PC-9 (cell line): ENCODE data around the gene UXS1. TPM values are rescaled to one million over a fixed set of nuclear protein-coding genes. Genes with fewer than 3 reads are reported as not detected.

Experiments
- BruUV-seq: library from RNA; stranded (reverse); fragments of 400-500 nt; replicated peaks from 2 replicates; lab custom pipeline; 2021; lab: Mats Ljungman, UMichigan
- CTCF ChIA-PET: fragments of 300-600 bp; sonication (Branson Sonifier 250); formaldehyde crosslinking; loops from one replicate; lab custom pipeline; 2022; ENCODE audit warnings: antibody characterized with exemption; lab: Charles Lee
- POLR2A ChIA-PET: fragments of 300-600 bp; sonication (Branson Sonifier 250); formaldehyde crosslinking; loops from one replicate; lab custom pipeline; 2022; ENCODE audit warnings: antibody characterized with exemption; ENCODE audit not compliant: unreplicated experiment; lab: Charles Lee
- DNase-seq, 2 experiments: peaks; one replicate each; pipeline versions ENCODE4 v3.0.0 to v3.0.0-alpha.2; 2015 to 2022; ENCODE audit warnings: mixed read lengths in 1 of 2
- H2AFZ ChIP-seq: fragments of 200-600 bp; sonication (generic); 2 replicates; pipeline ENCODE4 v1.8.1; 2017; ENCODE audit warnings: antibody characterized with exemption
- H3F3A ChIP-seq: fragments of 200-600 bp; sonication (generic); 2 replicates; pipeline ENCODE4 v1.8.1; 2017; ENCODE audit warnings: antibody characterized with exemption, mild to moderate bottlenecking, low read depth; ENCODE audit not compliant: insufficient read depth
- H3K27ac ChIP-seq: fragments of 200-600 bp; sonication (generic); 2 replicates; pipeline ENCODE4 v1.6.1; 2016; ENCODE audit warnings: mixed run types
- H3K27me3 ChIP-seq: fragments of 200-600 bp; sonication (generic); 2 replicates; pipeline ENCODE4 v1.6.1; 2016; ENCODE audit warnings: low read depth, mixed run types; ENCODE audit not compliant: insufficient read depth
- H3K36me3 ChIP-seq: fragments of 200-600 bp; sonication (generic); 2 replicates; pipeline ENCODE4 v1.6.1; 2016; ENCODE audit warnings: low read depth, mixed run types
- H3K4me1 ChIP-seq: fragments of 200-600 bp; sonication (generic); replicated peaks from 2 replicates; pipeline ENCODE4 v1.6.1; 2016; ENCODE audit warnings: mixed run types; ENCODE audit not compliant: insufficient read depth
- H3K4me2 ChIP-seq: fragments of 200-600 bp; sonication (generic); 2 replicates; pipeline ENCODE4 v1.6.1; 2017; ENCODE audit warnings: mixed run types
- H3K4me3 ChIP-seq: fragments of 200-600 bp; sonication (generic); 2 replicates; pipeline ENCODE4 v1.6.1; 2016; ENCODE audit warnings: mixed run types
- H3K79me2 ChIP-seq: fragments of 200-600 bp; sonication (generic); 2 replicates; pipeline ENCODE4 v1.6.1; 2017; ENCODE audit warnings: low read depth, mixed run types
- H3K9me2 ChIP-seq: fragments of 200-600 bp; sonication (generic); 2 replicates; pipeline ENCODE4 v1.8.1; 2017; ENCODE audit warnings: mild to moderate bottlenecking; ENCODE audit not compliant: insufficient read depth
- H3K9me3 ChIP-seq: fragments of 200-600 bp; sonication (generic); 2 replicates; pipeline ENCODE4 v1.8.1; 2016; ENCODE audit warnings: low read depth; ENCODE audit not compliant: insufficient read depth
- H4K20me1 ChIP-seq: fragments of 200-600 bp; sonication (generic); 2 replicates; pipeline ENCODE4 v1.8.1; 2017; ENCODE audit not compliant: insufficient read depth
- EZH2 ChIP-seq: fragments of 200-600 bp; sonication (generic); IDR thresholded peaks from 2 replicates; pipeline ENCODE4 v1.8.0; 2017; ENCODE audit warnings: antibody characterized with exemption, low read depth
- intact Hi-C: fragments of 100-400 bp; cut with micrococcal nuclease; formaldehyde crosslinking; loops from one replicate; pipeline ENCODE4 v1.10.0; 2022; ENCODE audit not compliant: unreplicated experiment
- total RNA-seq: library from RNA; stranded (reverse); gene quantifications from 2 replicates; pipeline ENCODE4 v1.2.3, GENCODE V29; 2021
- TF ChIP-seq, protein P1 (sequence below): fragments of 200-600 bp; sonication (generic); conservative IDR thresholded peaks from 2 replicates; pipeline ENCODE4 v1.6.1; 2017; ENCODE audit warnings: mixed run types, antibody characterized with exemption, mild to moderate bottlenecking, moderate library complexity

UXS1 gene
- total RNA-seq, 1 experiment from 2014 or later, result 65.6 TPM

GRCh38 chr2:106108791-106109190 lies 85.3 kb downstream of the UXS1 start:
- Histone ChIP-seq H3K79me2 (0 out of 2 replicates have a peak, but pooled peaks cover 2% of the 10 kb centered on the region), H3K4me3 (no peak overlapping the region), H3K9me2 (no peaks in the 10 kb centered on the region), H3K4me2 (no peak overlapping the region), H3K4me1 (no peaks in the 10 kb centered on the region), H3F3A (no peaks in the 10 kb centered on the region), H3K36me3 (no peaks in the 10 kb centered on the region), H4K20me1 (no peaks in the 10 kb centered on the region), H3K27me3 (no peaks in the 10 kb centered on the region), H3K9me3 (no peaks in the 10 kb centered on the region), H2AFZ (no peak overlapping the region), H3K27ac (no peak overlapping the region)
- CTCF ChIA-PET, result no interaction called here
- BruUV-seq, result no TSS peak
- POLR2A ChIA-PET, result no interaction called here
- no peak for DNase-seq
- TF ChIP-seq, protein P1, sequence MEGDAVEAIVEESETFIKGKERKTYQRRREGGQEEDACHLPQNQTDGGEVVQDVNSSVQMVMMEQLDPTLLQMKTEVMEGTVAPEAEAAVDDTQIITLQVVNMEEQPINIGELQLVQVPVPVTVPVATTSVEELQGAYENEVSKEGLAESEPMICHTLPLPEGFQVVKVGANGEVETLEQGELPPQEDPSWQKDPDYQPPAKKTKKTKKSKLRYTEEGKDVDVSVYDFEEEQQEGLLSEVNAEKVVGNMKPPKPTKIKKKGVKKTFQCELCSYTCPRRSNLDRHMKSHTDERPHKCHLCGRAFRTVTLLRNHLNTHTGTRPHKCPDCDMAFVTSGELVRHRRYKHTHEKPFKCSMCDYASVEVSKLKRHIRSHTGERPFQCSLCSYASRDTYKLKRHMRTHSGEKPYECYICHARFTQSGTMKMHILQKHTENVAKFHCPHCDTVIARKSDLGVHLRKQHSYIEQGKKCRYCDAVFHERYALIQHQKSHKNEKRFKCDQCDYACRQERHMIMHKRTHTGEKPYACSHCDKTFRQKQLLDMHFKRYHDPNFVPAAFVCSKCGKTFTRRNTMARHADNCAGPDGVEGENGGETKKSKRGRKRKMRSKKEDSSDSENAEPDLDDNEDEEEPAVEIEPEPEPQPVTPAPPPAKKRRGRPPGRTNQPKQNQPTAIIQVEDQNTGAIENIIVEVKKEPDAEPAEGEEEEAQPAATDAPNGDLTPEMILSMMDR, result no peak
- TF ChIP-seq EZH2, result no peak
- intact Hi-C loops, result loop anchor here (1.0 to 10.0 kb wide), 2 partner anchors 434 to 764 kb away; no protein-coding TSS in a partner anchor

DNA sequence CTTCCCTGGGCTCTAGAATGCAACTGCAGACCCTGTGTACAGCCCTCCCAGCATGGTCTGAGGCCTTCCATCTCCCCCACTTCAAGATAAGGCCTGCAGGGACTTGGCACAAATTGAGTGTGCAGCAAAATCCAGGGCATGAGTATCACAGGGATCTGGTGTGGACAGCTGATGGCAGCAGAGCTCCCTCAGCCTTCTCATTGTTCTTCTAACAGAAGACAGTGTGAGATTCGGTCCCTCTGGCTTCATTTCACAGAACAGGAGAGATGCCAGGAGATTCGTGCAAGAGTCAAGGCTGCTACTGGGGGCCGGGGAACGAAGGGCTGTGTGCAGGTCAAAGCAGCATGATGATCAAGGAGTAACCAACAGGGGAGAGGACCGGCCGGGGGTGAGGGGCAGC lies 85.8 kb downstream of the UXS1 start:
- Histone ChIP-seq H3K27me3 (no peaks in the 10 kb centered on the region), H3K9me2 (no peaks in the 10 kb centered on the region), H3K27ac (no peak overlapping the region), H3K4me1 (no peaks in the 10 kb centered on the region), H3K36me3 (no peaks in the 10 kb centered on the region), H3K4me2 (no peak overlapping the region), H3F3A (no peaks in the 10 kb centered on the region), H4K20me1 (no peaks in the 10 kb centered on the region), H2AFZ (no peak overlapping the region), H3K4me3 (no peak overlapping the region), H3K9me3 (no peaks in the 10 kb centered on the region), H3K79me2 (no peaks in the 10 kb centered on the region)
- ChIA-PET POLR2A (no interaction called here), CTCF (no interaction called here)
- DNase-seq, result no peak
- intact Hi-C loops, result loop anchor here (1.0 to 10.0 kb wide), 2 partner anchors 434 to 764 kb away; no protein-coding TSS in a partner anchor
- BruUV-seq, result no TSS peak
- no peak for TF ChIP-seq EZH2
- TF ChIP-seq, protein P1, result 0 out of 2 replicates have a peak, but pooled peaks have one; percentile 35

DNA sequence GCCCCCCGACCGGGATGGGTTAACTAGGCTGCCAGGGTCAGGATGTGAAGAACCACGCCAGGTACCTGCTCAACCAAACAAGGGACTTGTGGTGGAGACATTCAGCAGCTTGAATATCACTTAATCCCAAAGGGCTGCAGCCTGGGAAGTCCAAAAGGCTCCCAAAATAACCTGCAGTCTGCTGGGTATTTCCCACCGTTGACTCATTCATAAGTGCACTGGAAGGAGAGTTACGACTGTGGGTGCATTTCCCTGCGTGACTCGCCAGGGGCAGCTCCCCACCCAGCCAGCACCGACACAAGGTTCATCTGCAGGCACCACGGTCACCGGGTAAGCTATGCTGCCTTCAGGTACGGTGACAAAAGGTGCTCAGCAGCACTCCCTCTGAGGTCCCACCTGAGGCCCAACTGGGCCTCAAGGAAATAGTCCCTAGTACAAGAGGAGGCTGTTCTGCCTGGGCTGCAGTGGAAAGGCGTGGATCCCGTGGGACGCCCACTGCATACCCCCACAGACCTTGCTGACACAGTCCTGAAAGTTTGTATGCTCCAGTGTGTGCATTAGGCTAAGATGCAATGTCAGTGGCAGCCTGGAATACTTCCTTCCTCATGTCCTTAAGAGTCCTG lies 86.5 kb downstream of the UXS1 start:
- H3K4me3 ChIP-seq, result no peak overlapping the region
- H3K36me3 ChIP-seq, result no peaks in the 10 kb centered on the region
- no peaks in the 10 kb centered on the region for H3K9me2 ChIP-seq
- DNase-seq, result no peak
- no peak overlapping the region for H3K27ac ChIP-seq
- BruUV-seq, result no TSS peak
- no peak overlapping the region for H2AFZ ChIP-seq
- no peaks in the 10 kb centered on the region for H3K9me3 ChIP-seq
- no peaks in the 10 kb centered on the region for H3K79me2 ChIP-seq
- no peaks in the 10 kb centered on the region for H3F3A ChIP-seq
- H4K20me1 ChIP-seq, result no peaks in the 10 kb centered on the region
- no peak overlapping the region for H3K4me2 ChIP-seq
- H3K27me3 ChIP-seq, result no peaks in the 10 kb centered on the region
- CTCF ChIA-PET, result no interaction called here
- no peaks in the 10 kb centered on the region for H3K4me1 ChIP-seq
- intact Hi-C loops, result loop anchor here (1.0 to 10.0 kb wide), 2 partner anchors 435 to 763 kb away; no protein-coding TSS in a partner anchor
- TF ChIP-seq, protein P1, result no peak
- no peak for TF ChIP-seq EZH2
- POLR2A ChIA-PET, result no interaction called here
